SJCRH30 (cell line): ENCODE measurements around the gene MANEA. TPM values are rescaled to one million over a fixed set of nuclear protein-coding genes. Genes with fewer than 3 reads are reported as not detected.

Experiments used
- DNase-seq, 2 experiments: peaks; one replicate each; pipeline ENCODE4 v3.0.0-alpha.2; 2015 to 2020
- H3K27ac ChIP-seq: fragments of 250-450 bp; sonication (Bioruptor Pico); 2 replicates; pipeline ENCODE4 v1.5.1; 2020; ENCODE audit warnings: mild to moderate bottlenecking, moderate library complexity
- H3K27me3 ChIP-seq: fragments of 250-450 bp; sonication (Bioruptor Pico); 2 replicates; pipeline ENCODE4 v1.5.1; 2020; ENCODE audit warnings: mild to moderate bottlenecking, moderate library complexity
- H3K36me3 ChIP-seq: fragments of 250-450 bp; sonication (Bioruptor Pico); 2 replicates; pipeline ENCODE4 v1.5.1; 2020; ENCODE audit warnings: mild to moderate bottlenecking, moderate library complexity
- H3K4me1 ChIP-seq: fragments of 250-450 bp; sonication (Bioruptor Pico); 2 replicates; pipeline ENCODE4 v1.5.1; 2020; ENCODE audit warnings: mild to moderate bottlenecking, moderate library complexity
- H3K4me3 ChIP-seq: fragments of 250-450 bp; sonication (Bioruptor Pico); 2 replicates; pipeline ENCODE4 v1.5.1; 2020; ENCODE audit warnings: mild to moderate bottlenecking, moderate library complexity
- H3K9me3 ChIP-seq: fragments of 250-450 bp; sonication (Bioruptor Pico); replicated peaks from 2 replicates; pipeline ENCODE4 v1.5.1; 2020; ENCODE audit warnings: mild to moderate bottlenecking, moderate library complexity
- total RNA-seq: library from RNA; depleted of rRNA; stranded (reverse); fragments of >200 nt; shearing (Covaris generic); gene quantifications from 2 replicates; pipeline ENCODE4 v1.2.3, GENCODE V29; 2014

MANEA gene
- total RNA-seq, 1 experiment from 2014 or later: 41.7 TPM

GRCh38 chr6:95629551-95629950, 52.2 kb downstream of the MANEA start:
- H3K4me3 ChIP-seq: no peak overlapping the region
- no peaks in the 10 kb centered on the region for H3K27me3 ChIP-seq
- no peak overlapping the region for H3K27ac ChIP-seq
- H3K36me3 ChIP-seq: no peaks in the 10 kb centered on the region
- H3K9me3 ChIP-seq: no peaks in the 10 kb centered on the region
- peak in 1 of 2 experiments; percentile 8 for DNase-seq
- H3K4me1 ChIP-seq: no peaks in the 10 kb centered on the region

- Histone ChIP-seq H3K4me1 (no peaks in the 10 kb centered on the region), H3K36me3 (no peaks in the 10 kb centered on the region), H3K9me3 (no peaks in the 10 kb centered on the region), H3K27me3 (no peaks in the 10 kb centered on the region), H3K27ac (no peak overlapping the region), H3K4me3 (no peak overlapping the region)
- no peak for DNase-seq
Measured at GRCh38 chr6:95636552-95637431, 59.5 kb downstream of the MANEA start.

- Histone ChIP-seq H3K27me3 (no peaks in the 10 kb centered on the region), H3K4me1 (no peaks in the 10 kb centered on the region), H3K27ac (no peak overlapping the region), H3K4me3 (no peak overlapping the region), H3K36me3 (no peaks in the 10 kb centered on the region), H3K9me3 (no peaks in the 10 kb centered on the region; the same call in 1 of the 2 replicates)
- DNase-seq: peak in 1 of 2 experiments; percentile 13
Measured at GRCh38 chr6:95648636-95649035, 71.3 kb downstream of the MANEA start.

- Histone ChIP-seq H3K36me3 (no peaks in the 10 kb centered on the region), H3K4me3 (no peak overlapping the region), H3K9me3 (no peaks in the 10 kb centered on the region; the same call in 1 of the 2 replicates), H3K27ac (no peak overlapping the region), H3K27me3 (no peaks in the 10 kb centered on the region), H3K4me1 (no peaks in the 10 kb centered on the region)
- DNase-seq: no peak
Measured at GRCh38 chr6:95649451-95649850, 72.1 kb downstream of the MANEA start.

- Histone ChIP-seq H3K27me3 (no peaks in the 10 kb centered on the region), H3K4me1 (no peaks in the 10 kb centered on the region), H3K27ac (no peak overlapping the region), H3K4me3 (no peak overlapping the region), H3K36me3 (no peaks in the 10 kb centered on the region), H3K9me3 (no peaks in the 10 kb centered on the region; the same call in 1 of the 2 replicates)
- DNase-seq: no peak
Measured at GRCh38 chr6:95654176-95654575, 76.8 kb downstream of the MANEA start.

GRCh38 chr6:95658886-95659285, 81.6 kb downstream of the MANEA start:
- no peak for DNase-seq
- H3K27me3 ChIP-seq: no peaks in the 10 kb centered on the region
- no peaks in the 10 kb centered on the region for H3K36me3 ChIP-seq
- no peaks in the 10 kb centered on the region; the same call in 1 of the 2 replicates for H3K9me3 ChIP-seq
- no peaks in the 10 kb centered on the region for H3K4me1 ChIP-seq
- no peak overlapping the region for H3K4me3 ChIP-seq
- H3K27ac ChIP-seq: no peak overlapping the region
